ENCODE data around the gene ALOXE3.

The ALOXE3 gene

DNA sequence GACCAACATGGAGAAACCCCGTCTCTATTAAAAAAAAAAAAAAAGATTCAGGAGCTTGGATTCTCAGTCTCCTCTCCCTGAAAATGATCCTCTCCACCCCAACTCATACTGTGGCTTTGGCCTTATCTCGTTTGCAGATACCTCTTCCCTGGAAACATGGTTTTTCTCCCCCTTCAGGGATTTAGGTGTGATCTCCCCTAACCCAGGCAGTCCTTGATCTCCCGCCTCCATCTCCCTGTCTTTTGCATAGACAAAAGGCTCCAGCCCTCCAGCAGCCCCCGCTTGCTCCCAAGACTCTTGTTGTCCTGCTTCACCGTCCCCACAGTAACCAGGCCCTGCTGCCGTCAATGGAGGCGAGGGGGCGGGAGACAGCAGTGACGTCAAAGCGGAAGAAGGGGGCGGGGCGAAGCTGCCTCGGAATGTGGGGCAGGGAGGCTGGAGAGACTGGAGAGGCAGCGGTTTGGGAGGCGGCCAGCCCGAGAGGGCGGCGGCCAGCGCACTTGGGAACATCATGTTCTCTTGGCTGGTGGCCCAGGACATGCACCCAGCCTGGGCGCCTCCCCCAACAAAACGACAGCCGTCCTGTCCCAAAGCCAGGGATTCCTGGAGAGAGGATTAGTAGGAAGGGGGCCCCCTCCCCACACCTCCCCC lies 35.8 kb upstream of the ALOXE3 start:
- TF ChIP-seq, protein P1, sequence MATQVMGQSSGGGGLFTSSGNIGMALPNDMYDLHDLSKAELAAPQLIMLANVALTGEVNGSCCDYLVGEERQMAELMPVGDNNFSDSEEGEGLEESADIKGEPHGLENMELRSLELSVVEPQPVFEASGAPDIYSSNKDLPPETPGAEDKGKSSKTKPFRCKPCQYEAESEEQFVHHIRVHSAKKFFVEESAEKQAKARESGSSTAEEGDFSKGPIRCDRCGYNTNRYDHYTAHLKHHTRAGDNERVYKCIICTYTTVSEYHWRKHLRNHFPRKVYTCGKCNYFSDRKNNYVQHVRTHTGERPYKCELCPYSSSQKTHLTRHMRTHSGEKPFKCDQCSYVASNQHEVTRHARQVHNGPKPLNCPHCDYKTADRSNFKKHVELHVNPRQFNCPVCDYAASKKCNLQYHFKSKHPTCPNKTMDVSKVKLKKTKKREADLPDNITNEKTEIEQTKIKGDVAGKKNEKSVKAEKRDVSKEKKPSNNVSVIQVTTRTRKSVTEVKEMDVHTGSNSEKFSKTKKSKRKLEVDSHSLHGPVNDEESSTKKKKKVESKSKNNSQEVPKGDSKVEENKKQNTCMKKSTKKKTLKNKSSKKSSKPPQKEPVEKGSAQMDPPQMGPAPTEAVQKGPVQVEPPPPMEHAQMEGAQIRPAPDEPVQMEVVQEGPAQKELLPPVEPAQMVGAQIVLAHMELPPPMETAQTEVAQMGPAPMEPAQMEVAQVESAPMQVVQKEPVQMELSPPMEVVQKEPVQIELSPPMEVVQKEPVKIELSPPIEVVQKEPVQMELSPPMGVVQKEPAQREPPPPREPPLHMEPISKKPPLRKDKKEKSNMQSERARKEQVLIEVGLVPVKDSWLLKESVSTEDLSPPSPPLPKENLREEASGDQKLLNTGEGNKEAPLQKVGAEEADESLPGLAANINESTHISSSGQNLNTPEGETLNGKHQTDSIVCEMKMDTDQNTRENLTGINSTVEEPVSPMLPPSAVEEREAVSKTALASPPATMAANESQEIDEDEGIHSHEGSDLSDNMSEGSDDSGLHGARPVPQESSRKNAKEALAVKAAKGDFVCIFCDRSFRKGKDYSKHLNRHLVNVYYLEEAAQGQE (IDR thresholded peaks at IDR 0.05; ENCODE audit: insufficient read depth in 1 of 2, low read depth in 2 of 2, low read length in 2 of 2), result no peak
- no peak for TF ChIP-seq FOXP2 (optimal IDR thresholded peaks at IDR 0.05; ENCODE audit: borderline replicate concordance, extremely low read depth, extremely low read length, insufficient read depth)
- TF ChIP-seq SIN3A (IDR thresholded peaks at IDR 0.05; ENCODE audit: borderline replicate concordance, insufficient read depth, low read length), result peak; percentile 72; the same call in 1 of the 2 replicates
- 0 out of 2 replicates have a peak, but pooled peaks have one; percentile 40 for TF ChIP-seq TAF1 (IDR thresholded peaks at IDR 0.05; ENCODE audit: borderline replicate concordance, insufficient read depth, low read length)
- TF ChIP-seq POLR2AphosphoS5 (IDR thresholded peaks at IDR 0.05; ENCODE audit: low read depth, low read length), result peak; percentile 68; the same call in 1 of the 2 replicates

DNA sequence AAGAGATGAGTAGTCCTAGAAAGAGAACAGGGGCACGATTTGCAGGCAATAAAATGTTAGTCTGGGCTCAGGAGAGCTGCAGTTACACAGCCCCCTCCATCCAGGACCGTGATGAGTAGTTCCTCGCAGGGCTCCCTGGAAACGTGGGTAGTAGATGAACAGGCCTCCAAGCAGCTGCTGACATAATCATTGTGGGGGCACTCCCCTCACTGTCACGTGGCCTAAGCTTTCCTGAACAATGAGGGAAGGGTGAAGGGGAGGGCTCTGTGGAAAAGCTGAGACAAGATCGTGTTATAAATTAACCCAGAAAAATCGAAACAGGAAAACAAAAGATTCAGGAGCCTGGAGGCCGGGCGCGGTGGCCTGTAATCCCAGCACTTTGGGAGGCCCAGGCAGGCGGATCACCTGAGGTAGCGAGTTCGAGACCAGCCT lies 35.2 kb upstream of the ALOXE3 start:
- TF ChIP-seq SIN3A (IDR thresholded peaks at IDR 0.05; ENCODE audit: borderline replicate concordance, insufficient read depth, low read length), result peak; percentile 58; the same call in 1 of the 2 replicates
- TF ChIP-seq TAF1 (IDR thresholded peaks at IDR 0.05; ENCODE audit: borderline replicate concordance, insufficient read depth, low read length), result peak; percentile 54; the same call in 1 of the 2 replicates
- no peak for TF ChIP-seq POLR2AphosphoS5 (IDR thresholded peaks at IDR 0.05; ENCODE audit: low read depth, low read length)
- no peak for TF ChIP-seq FOXP2 (optimal IDR thresholded peaks at IDR 0.05; ENCODE audit: borderline replicate concordance, extremely low read depth, extremely low read length, insufficient read depth)

DNA sequence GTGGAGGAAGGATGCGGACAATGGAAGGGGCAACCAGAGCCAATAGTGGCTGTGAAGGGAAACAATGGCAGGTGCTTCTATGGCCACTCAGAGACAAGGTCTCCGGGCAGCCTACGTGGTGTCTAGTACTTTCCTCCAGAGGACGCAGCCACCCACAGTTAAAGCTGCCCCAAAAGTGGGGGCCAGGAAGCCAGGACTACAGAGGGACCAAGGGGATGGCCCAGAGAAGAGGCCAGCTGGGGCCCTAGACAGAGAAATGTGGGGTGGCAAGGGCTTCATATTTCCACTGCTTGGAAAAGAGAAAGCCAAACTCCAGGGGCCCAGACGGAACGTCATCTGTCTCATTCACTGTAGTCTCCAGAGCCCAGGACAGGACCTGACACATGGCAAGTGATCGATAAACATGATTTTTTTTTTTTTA lies 34.7 kb upstream of the ALOXE3 start:
- TF ChIP-seq SIN3A (IDR thresholded peaks at IDR 0.05; ENCODE audit: borderline replicate concordance, insufficient read depth, low read length) (no peak), FOXP2 (optimal IDR thresholded peaks at IDR 0.05; ENCODE audit: borderline replicate concordance, extremely low read depth, extremely low read length, insufficient read depth) (no peak), TAF1 (IDR thresholded peaks at IDR 0.05; ENCODE audit: borderline replicate concordance, insufficient read depth, low read length) (no peak), POLR2AphosphoS5 (IDR thresholded peaks at IDR 0.05; ENCODE audit: low read depth, low read length) (no peak)
- TF ChIP-seq, protein P1 (IDR thresholded peaks at IDR 0.05; ENCODE audit: insufficient read depth in 1 of 2, low read depth in 2 of 2, low read length in 2 of 2), result no peak

DNA sequence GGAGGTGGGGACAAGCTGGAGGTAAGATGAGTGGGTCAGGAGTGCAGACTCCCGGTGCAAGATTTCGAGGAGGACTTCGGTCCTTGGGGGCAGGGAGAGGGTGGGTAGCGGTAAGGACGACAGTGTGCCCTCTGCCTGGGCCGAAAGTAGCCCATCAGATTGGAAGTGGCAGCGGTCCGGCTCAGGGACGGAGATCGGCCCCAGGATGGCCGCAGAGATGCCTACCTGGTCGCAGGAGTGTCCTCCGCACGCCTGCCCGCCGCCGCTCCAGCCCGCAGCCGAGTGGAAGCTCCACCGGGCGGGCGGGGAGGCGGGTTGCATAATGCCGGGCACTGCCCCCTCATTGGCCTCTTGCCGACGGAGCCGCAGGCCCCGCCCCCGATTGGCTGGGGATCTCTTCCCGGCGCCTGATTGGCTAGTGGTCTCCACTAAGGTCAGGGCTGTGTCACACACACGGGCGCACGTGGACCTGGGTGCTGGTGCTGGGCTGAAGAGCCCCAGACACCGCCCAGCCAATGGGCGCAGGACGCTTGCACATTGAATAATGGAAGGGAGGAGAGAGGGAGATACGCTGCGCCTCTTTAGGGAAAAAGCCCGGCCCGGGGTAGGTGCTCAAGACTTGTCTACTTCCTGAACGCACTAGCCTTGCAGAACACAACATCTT lies 33.9 kb upstream of the ALOXE3 start, which contains the start of gene PER1:
Gene PER1, minus strand, starts transcription at position 293 of the 664 bp plus-strand sequence. CDS start 1,698 bp downstream, outside the sequence.
- TF ChIP-seq POLR2AphosphoS5 (IDR thresholded peaks at IDR 0.05; ENCODE audit: low read depth, low read length), result peak; percentile 61
- TF ChIP-seq, protein P1 (IDR thresholded peaks at IDR 0.05; ENCODE audit: insufficient read depth in 1 of 2, low read depth in 2 of 2, low read length in 2 of 2), result no peak
- TF ChIP-seq SIN3A (IDR thresholded peaks at IDR 0.05; ENCODE audit: borderline replicate concordance, insufficient read depth, low read length), result 0 out of 2 replicates have a peak, but pooled peaks have one; percentile 51
- TF ChIP-seq TAF1 (IDR thresholded peaks at IDR 0.05; ENCODE audit: borderline replicate concordance, insufficient read depth, low read length), result peak; percentile 70; the same call in 1 of the 2 replicates

DNA sequence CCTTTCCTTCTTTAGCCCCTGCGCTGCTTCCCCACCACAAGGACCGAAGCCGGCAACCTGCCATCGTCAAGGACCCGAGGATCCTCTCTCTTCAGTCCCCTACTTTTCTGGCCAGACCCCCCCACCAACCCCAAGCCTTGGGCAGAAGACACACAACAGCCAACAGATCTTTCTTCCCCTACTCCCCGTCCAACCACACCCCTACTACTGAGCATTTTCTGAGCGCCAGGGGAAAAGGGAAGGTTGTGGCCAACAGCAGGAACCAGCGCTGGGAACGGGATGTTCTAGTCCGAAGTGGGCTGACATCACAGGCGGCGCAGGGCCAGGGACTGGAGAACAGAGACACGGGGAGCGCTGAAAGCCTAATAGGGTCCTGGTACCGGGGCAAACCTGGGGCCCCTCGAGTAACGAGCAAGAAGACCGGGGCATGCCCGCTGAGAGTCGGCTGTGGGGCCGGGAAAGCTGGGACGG lies 33.4 kb upstream of the ALOXE3 start:
- TF ChIP-seq, protein P1 (IDR thresholded peaks at IDR 0.05; ENCODE audit: insufficient read depth in 1 of 2, low read depth in 2 of 2, low read length in 2 of 2), result no peak
- TF ChIP-seq POLR2AphosphoS5 (IDR thresholded peaks at IDR 0.05; ENCODE audit: low read depth, low read length), result no peak
- TF ChIP-seq TAF1 (IDR thresholded peaks at IDR 0.05; ENCODE audit: borderline replicate concordance, insufficient read depth, low read length), result no peak
- no peak for TF ChIP-seq FOXP2 (optimal IDR thresholded peaks at IDR 0.05; ENCODE audit: borderline replicate concordance, extremely low read depth, extremely low read length, insufficient read depth)
- TF ChIP-seq SIN3A (IDR thresholded peaks at IDR 0.05; ENCODE audit: borderline replicate concordance, insufficient read depth, low read length), result no peak; the same call in 1 of the 2 replicates

Measured in PFSK-1 (cell line).